Erythroblast (primary cell): Measurements from ENCODE around the gene DARS2.

Experiments used
- GATA1 ChIP-seq: IDR thresholded peaks from 2 replicates; pipeline ENCODE4 v1.6.1; 2011; ENCODE audit warnings: low read depth, mild to moderate bottlenecking, control low read depth, low read length, moderate library complexity
- POLR2A ChIP-seq: IDR thresholded peaks from 2 replicates; pipeline ENCODE4 v1.6.1; 2011; ENCODE audit warnings: mild to moderate bottlenecking, low read length

- TF ChIP-seq POLR2A (no peak), GATA1 (no peak)
Observed at GRCh38 chr1:173887627-173888026, 63.2 kb downstream of the DARS2 start.
